SK-N-SH (cell line): ENCODE data around the gene KCNQ5. TPM values are rescaled to one million over a fixed set of nuclear protein-coding genes. Genes with fewer than 3 reads are reported as not detected.

Source experiments
- CTCF ChIA-PET: fragments of 300-600, 350-600 bp; formaldehyde crosslinking; extraction: SDS; loops from one replicate; lab custom pipeline; 2021; lab: Yijun Ruan, JAX
- POLR2A ChIA-PET: fragments of 350-600 bp; sonication (Branson Sonifier 250); formaldehyde crosslinking; extraction: SDS; loops from one replicate; lab custom pipeline; 2020; ENCODE audit warnings: antibody characterized with exemption, inconsistent platforms; lab: Yijun Ruan, JAX
- DNase-seq: peaks from one replicate; pipeline ENCODE4 v3.0.0; 2012
- H2AFZ ChIP-seq: fragments of 200-600 bp; sonication (generic); 2 replicates; pipeline ENCODE4 v1.8.1; 2016; ENCODE audit warnings: antibody characterized with exemption, mild to moderate bottlenecking, low read depth
- H3F3A ChIP-seq: fragments of 200-600 bp; sonication (generic); replicated peaks from 2 replicates; pipeline ENCODE3; 2016; ENCODE audit warnings: antibody characterized with exemption, mild to moderate bottlenecking; ENCODE audit not compliant: insufficient read depth
- H3K27ac ChIP-seq, 2 experiments: fragments of 200-500 bp in 1 of 2; fragments of 200-600 bp in 1 of 2; sonication (Bioruptor generic) in 1 of 2; sonication (generic), shearing (Covaris generic) in 1 of 2; 2 replicates each; pipeline versions ENCODE4 v1.5.1 to v1.6.1; 2014 to 2016; ENCODE audit warnings: low read depth in 2 of 2, inconsistent platforms in 1 of 2, low read length in 1 of 2, mild to moderate bottlenecking in 1 of 2, mixed read lengths in 1 of 2
- H3K27me3 ChIP-seq: fragments of 200-600 bp; sonication (generic), shearing (Covaris generic); 2 replicates; pipeline ENCODE4 v1.6.1; 2016; ENCODE audit warnings: mixed run types; ENCODE audit not compliant: insufficient read depth
- H3K36me3 ChIP-seq, 2 experiments: fragments of 200-500 bp in 1 of 2; fragments of 200-600 bp in 1 of 2; sonication (Bioruptor generic) in 1 of 2; sonication (generic) in 1 of 2; replicated peaks in 1 of 2; 2 replicates each; pipeline versions ENCODE3 to v1.5.1; 2014 to 2016; ENCODE audit warnings: low read length in 1 of 2, mild to moderate bottlenecking in 1 of 2; ENCODE audit not compliant: insufficient read depth in 2 of 2, control insufficient read depth in 1 of 2
- H3K4me1 ChIP-seq, 2 experiments: fragments of 200-500 bp in 1 of 2; fragments of 200-600 bp in 1 of 2; sonication (Bioruptor generic) in 1 of 2; sonication (generic), shearing (Covaris generic) in 1 of 2; 2 replicates each; pipeline versions ENCODE4 v1.5.1 to v1.6.1; 2014 to 2016; ENCODE audit warnings: low read depth in 1 of 2, low read length in 1 of 2, mixed run types in 1 of 2; ENCODE audit not compliant: insufficient read depth in 2 of 2, control insufficient read depth in 1 of 2
- H3K4me2 ChIP-seq: fragments of 200-600 bp; sonication (generic), shearing (Covaris generic); 2 replicates; pipeline ENCODE4 v1.6.1; 2017; ENCODE audit warnings: mixed run types
- H3K4me3 ChIP-seq, 2 experiments: fragments of 200-500 bp in 1 of 2; fragments of 200-600 bp in 1 of 2; sonication (Bioruptor generic) in 1 of 2; sonication (generic), shearing (Covaris generic) in 1 of 2; 2 replicates each; pipeline versions ENCODE4 v1.5.1 to v1.8.1; 2014 to 2016; ENCODE audit warnings: low read depth in 2 of 2, inconsistent platforms in 1 of 2, low read length in 1 of 2, mild to moderate bottlenecking in 1 of 2, mixed read lengths in 1 of 2, moderate library complexity in 1 of 2
- H3K79me2 ChIP-seq: fragments of 200-600 bp; sonication (generic); 2 replicates; pipeline ENCODE4 v1.8.1; 2017; ENCODE audit warnings: mild to moderate bottlenecking; ENCODE audit not compliant: insufficient read depth
- H3K9ac ChIP-seq: fragments of 200-600 bp; sonication (generic); 2 replicates; pipeline ENCODE4 v1.6.1; 2017; ENCODE audit warnings: mixed run types
- H3K9me2 ChIP-seq: fragments of 200-600 bp; sonication (generic); 2 replicates; pipeline ENCODE4 v1.6.1; 2017; ENCODE audit warnings: mixed run types
- H3K9me3 ChIP-seq: fragments of 200-600 bp; sonication (generic); 2 replicates; pipeline ENCODE4 v1.6.1; 2017; ENCODE audit warnings: mixed run types, mild to moderate bottlenecking, moderate library complexity
- H4K20me1 ChIP-seq: fragments of 200-600 bp; sonication (generic); 2 replicates; pipeline ENCODE4 v1.6.1; 2017; ENCODE audit warnings: mild to moderate bottlenecking, mixed run types; ENCODE audit not compliant: insufficient read depth
- EZH2phosphoT487 ChIP-seq: fragments of 200-600 bp; sonication (generic); IDR thresholded peaks from 2 replicates; pipeline ENCODE4 v1.6.1; 2017; ENCODE audit warnings: low read depth, mixed run types, mild to moderate bottlenecking, antibody characterized with exemption, moderate library complexity, borderline replicate concordance
- FOSL2 ChIP-seq: IDR thresholded peaks from 2 replicates; pipeline ENCODE4 v1.4.0; 2012; ENCODE audit warnings: low read depth, mild to moderate bottlenecking, moderate library complexity, borderline replicate concordance
- FOXM1 ChIP-seq: IDR thresholded peaks from 2 replicates; pipeline ENCODE4 v1.4.0; 2012; ENCODE audit warnings: low read depth, mild to moderate bottlenecking
- JUND ChIP-seq: IDR thresholded peaks from 2 replicates; pipeline ENCODE4 v1.4.0; 2012
- PBX3 ChIP-seq: IDR thresholded peaks from 2 replicates; pipeline ENCODE4; 2012
- RCOR1 ChIP-seq: fragments of 150-350 bp; IDR thresholded peaks from 2 replicates; pipeline ENCODE4 v1.6.1; 2017; ENCODE audit warnings: antibody characterized with exemption, low read length
- RFX5 ChIP-seq: IDR thresholded peaks from 2 replicates; pipeline ENCODE4 v1.6.1; 2012; ENCODE audit warnings: mild to moderate bottlenecking, improper control_type of control experiment, low read length
- SIN3A ChIP-seq: IDR thresholded peaks from 2 replicates; pipeline ENCODE4 v1.6.1; 2012; ENCODE audit warnings: low read depth, mild to moderate bottlenecking, low read length, moderate library complexity, borderline replicate concordance
- SMC3 ChIP-seq: IDR thresholded peaks from 2 replicates; pipeline ENCODE4 v1.6.1; 2012; ENCODE audit warnings: low read depth, low read length, improper control_type of control experiment
- TCF12 ChIP-seq: IDR thresholded peaks from 2 replicates; pipeline ENCODE4 v1.4.0; 2012
- YY1 ChIP-seq: IDR thresholded peaks from 2 replicates; pipeline ENCODE4 v1.4.0; 2012; ENCODE audit warnings: low read depth, mild to moderate bottlenecking
- WGBS: methylation state at CpG from one replicate; pipeline ENCODE4 v1.1.6; 2017; ENCODE audit warnings: low lambda C conversion rate; 5-methylcytosine and 5-hydroxymethylcytosine counted together
- polyA plus RNA-seq, 3 experiments: library from polyadenylated mRNA; depleted of rRNA; stranded (reverse); fragments of >200 nt; gene quantifications; 2 replicates each; pipeline ENCODE4 v1.2.3, GENCODE V29; 2012
- TF ChIP-seq, protein P1 (sequence below): fragments of 200-600 bp; sonication (generic); IDR thresholded peaks from 2 replicates; pipeline ENCODE4 v1.6.1; 2017; ENCODE audit warnings: antibody characterized with exemption, mild to moderate bottlenecking, moderate library complexity
- TF ChIP-seq, protein P2 (sequence below): IDR thresholded peaks from 2 replicates; pipeline ENCODE4 v1.6.1; 2012; ENCODE audit warnings: mild to moderate bottlenecking, low read depth, low read length, moderate library complexity

Gene KCNQ5
- polyA plus RNA-seq, 1 of the 3 experiments (the other 2 are of a cell fraction), result 3.2 TPM

GRCh38 chr6:73121421-73121993 is 499.6 kb downstream of the KCNQ5 start:
- Histone ChIP-seq H3K9me3 (no peaks in the 10 kb centered on the region), H3K4me2 (no peak overlapping the region), H3F3A (peaks cover 10% of the 10 kb centered on the region), H3K9ac (no peak overlapping the region), H3K4me1 (no peaks in the 10 kb centered on the region; a peak in 1 of 4 replicates), H3K9me2 (no peaks in the 10 kb centered on the region), H3K27me3 (no peaks in the 10 kb centered on the region), H3K4me3 (no peak overlapping the region), H2AFZ (no peak overlapping the region), H3K27ac (no peak overlapping the region), H4K20me1 (no peaks in the 10 kb centered on the region), H3K79me2 (no peaks in the 10 kb centered on the region), H3K36me3 (peaks cover 0 to 27% of the 10 kb centered on the region in 2 experiments)
- CTCF ChIA-PET, result interaction anchor here (1.9 kb wide), 1 partner anchor 8 kb away, joined by 7 read pairs; no protein-coding TSS in a partner anchor
- WGBS, result 66% methylated on average over 3 of the region's 4 CpGs
- POLR2A ChIA-PET, result no interaction called here
- TF ChIP-seq FOSL2 (peak; percentile 16; the same call in 1 of the 2 replicates), SMC3 (no peak), PBX3 (0 out of 2 replicates have a peak, but pooled peaks have one; percentile 12), TCF12 (peak; percentile 41; the same call in 1 of the 2 replicates), SIN3A (no peak), YY1 (no peak), JUND (no peak), FOXM1 (no peak), RCOR1 (no peak), EZH2phosphoT487 (no peak), RFX5 (no peak)
- TF ChIP-seq, protein P1, sequence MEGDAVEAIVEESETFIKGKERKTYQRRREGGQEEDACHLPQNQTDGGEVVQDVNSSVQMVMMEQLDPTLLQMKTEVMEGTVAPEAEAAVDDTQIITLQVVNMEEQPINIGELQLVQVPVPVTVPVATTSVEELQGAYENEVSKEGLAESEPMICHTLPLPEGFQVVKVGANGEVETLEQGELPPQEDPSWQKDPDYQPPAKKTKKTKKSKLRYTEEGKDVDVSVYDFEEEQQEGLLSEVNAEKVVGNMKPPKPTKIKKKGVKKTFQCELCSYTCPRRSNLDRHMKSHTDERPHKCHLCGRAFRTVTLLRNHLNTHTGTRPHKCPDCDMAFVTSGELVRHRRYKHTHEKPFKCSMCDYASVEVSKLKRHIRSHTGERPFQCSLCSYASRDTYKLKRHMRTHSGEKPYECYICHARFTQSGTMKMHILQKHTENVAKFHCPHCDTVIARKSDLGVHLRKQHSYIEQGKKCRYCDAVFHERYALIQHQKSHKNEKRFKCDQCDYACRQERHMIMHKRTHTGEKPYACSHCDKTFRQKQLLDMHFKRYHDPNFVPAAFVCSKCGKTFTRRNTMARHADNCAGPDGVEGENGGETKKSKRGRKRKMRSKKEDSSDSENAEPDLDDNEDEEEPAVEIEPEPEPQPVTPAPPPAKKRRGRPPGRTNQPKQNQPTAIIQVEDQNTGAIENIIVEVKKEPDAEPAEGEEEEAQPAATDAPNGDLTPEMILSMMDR, result peak; percentile 36
- TF ChIP-seq, protein P2, sequence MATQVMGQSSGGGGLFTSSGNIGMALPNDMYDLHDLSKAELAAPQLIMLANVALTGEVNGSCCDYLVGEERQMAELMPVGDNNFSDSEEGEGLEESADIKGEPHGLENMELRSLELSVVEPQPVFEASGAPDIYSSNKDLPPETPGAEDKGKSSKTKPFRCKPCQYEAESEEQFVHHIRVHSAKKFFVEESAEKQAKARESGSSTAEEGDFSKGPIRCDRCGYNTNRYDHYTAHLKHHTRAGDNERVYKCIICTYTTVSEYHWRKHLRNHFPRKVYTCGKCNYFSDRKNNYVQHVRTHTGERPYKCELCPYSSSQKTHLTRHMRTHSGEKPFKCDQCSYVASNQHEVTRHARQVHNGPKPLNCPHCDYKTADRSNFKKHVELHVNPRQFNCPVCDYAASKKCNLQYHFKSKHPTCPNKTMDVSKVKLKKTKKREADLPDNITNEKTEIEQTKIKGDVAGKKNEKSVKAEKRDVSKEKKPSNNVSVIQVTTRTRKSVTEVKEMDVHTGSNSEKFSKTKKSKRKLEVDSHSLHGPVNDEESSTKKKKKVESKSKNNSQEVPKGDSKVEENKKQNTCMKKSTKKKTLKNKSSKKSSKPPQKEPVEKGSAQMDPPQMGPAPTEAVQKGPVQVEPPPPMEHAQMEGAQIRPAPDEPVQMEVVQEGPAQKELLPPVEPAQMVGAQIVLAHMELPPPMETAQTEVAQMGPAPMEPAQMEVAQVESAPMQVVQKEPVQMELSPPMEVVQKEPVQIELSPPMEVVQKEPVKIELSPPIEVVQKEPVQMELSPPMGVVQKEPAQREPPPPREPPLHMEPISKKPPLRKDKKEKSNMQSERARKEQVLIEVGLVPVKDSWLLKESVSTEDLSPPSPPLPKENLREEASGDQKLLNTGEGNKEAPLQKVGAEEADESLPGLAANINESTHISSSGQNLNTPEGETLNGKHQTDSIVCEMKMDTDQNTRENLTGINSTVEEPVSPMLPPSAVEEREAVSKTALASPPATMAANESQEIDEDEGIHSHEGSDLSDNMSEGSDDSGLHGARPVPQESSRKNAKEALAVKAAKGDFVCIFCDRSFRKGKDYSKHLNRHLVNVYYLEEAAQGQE, result peak; percentile 95
- no peak for DNase-seq
